Testis (tissue), 2 donors: ENCODE results near the gene OXNAD1.

ENCODE experiments used
- POLR2A ChIP-seq: fragments of 450-650 bp; IDR thresholded peaks from one replicate; pipeline ENCODE4 v1.6.1; 2017; ENCODE audit warnings: antibody characterized with exemption, mild to moderate bottlenecking, moderate library complexity
- TF ChIP-seq, protein P1 (sequence below), 3 experiments: fragments of 450-650 bp in 2 of 3; fragments of 200-600 bp in 1 of 3; sonication (generic) in 1 of 3; IDR thresholded peaks; one replicate each; pipeline ENCODE4 v1.5.1; 2016 to 2019; ENCODE audit warnings: antibody characterized with exemption in 3 of 3, mild to moderate bottlenecking in 2 of 3, moderate library complexity in 1 of 3

DNA sequence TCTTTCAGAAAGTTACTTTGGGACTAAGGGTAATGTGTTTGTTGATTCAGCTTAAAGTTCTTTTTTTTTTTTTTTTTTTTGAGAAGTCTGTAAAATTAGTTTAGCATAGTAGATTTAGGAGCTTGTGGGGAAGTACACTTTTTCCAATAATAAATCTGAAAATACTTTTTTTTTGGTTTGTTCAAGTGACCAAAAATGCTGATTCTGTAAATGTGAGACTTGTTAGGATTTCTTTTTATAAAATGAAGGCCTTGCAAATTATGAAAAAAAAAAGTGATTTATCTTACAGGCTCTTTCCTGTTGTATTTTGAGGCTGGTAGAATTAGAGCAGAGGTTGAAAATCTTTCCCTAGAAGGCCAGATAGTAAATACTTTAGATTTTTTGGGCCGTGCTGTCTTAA is 7.6 kb downstream of the OXNAD1 start:
- TF ChIP-seq, protein P1, sequence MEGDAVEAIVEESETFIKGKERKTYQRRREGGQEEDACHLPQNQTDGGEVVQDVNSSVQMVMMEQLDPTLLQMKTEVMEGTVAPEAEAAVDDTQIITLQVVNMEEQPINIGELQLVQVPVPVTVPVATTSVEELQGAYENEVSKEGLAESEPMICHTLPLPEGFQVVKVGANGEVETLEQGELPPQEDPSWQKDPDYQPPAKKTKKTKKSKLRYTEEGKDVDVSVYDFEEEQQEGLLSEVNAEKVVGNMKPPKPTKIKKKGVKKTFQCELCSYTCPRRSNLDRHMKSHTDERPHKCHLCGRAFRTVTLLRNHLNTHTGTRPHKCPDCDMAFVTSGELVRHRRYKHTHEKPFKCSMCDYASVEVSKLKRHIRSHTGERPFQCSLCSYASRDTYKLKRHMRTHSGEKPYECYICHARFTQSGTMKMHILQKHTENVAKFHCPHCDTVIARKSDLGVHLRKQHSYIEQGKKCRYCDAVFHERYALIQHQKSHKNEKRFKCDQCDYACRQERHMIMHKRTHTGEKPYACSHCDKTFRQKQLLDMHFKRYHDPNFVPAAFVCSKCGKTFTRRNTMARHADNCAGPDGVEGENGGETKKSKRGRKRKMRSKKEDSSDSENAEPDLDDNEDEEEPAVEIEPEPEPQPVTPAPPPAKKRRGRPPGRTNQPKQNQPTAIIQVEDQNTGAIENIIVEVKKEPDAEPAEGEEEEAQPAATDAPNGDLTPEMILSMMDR (IDR thresholded peaks at IDR 0.05): no peak
- no peak for TF ChIP-seq POLR2A
